HCT116 (cell line): Measurements from ENCODE around the gene ATP5F1D. TPM values are rescaled to one million over a fixed set of nuclear protein-coding genes. Genes with fewer than 3 reads are reported as not detected.

Experiments
- ATAC-seq: fragments of 200-7000 bp; cut with Tn5 transposase; 2 replicates; pipeline ENCODE4 v1.9.1; 2020; ENCODE audit warnings: mild to moderate bottlenecking, moderate library complexity
- BruUV-seq: library from RNA; stranded (reverse); fragments of 400-500 nt; replicated peaks from 2 replicates; lab custom pipeline; 2021; lab: Mats Ljungman, UMichigan
- CTCF ChIA-PET: fragments of 300-600 bp; sonication (Branson Sonifier 250); formaldehyde crosslinking; loops from one replicate; lab custom pipeline; 2021; ENCODE audit warnings: antibody characterized with exemption; lab: Charles Lee
- POLR2A ChIA-PET: fragments of 300-600, 350-600 bp; sonication (Branson Sonifier 250); formaldehyde crosslinking; loops from one replicate; lab custom pipeline; 2021; ENCODE audit warnings: antibody characterized with exemption; lab: Charles Lee
- RAD21 ChIA-PET, 2 experiments: fragments of 300-600 bp; sonication (Branson Sonifier 250); formaldehyde crosslinking; loops; one replicate each; lab custom pipeline; 2023; ENCODE audit warnings: low total read pairs in 2 of 2; ENCODE audit not compliant: uncharacterized antibody in 2 of 2, unreplicated experiment in 2 of 2, low non-redundant PET in 1 of 2; lab: Charles Lee
- DNase-seq: peaks from one replicate; pipeline ENCODE4 v3.0.0-alpha.2; 2010; ENCODE audit warnings: low read depth, low spot score
- H2AFZ ChIP-seq: fragments of 200-600 bp; shearing (Covaris generic), sonication (generic); 2 replicates; pipeline ENCODE4 v1.6.1; 2017; ENCODE audit warnings: low read depth, mixed run types, mixed read lengths, antibody characterized with exemption, low read length; ENCODE audit not compliant: poor library complexity, severe bottlenecking
- H3K27ac ChIP-seq: 2 replicates; pipeline ENCODE4 v1.5.1; 2012; ENCODE audit warnings: low read depth, low read length
- H3K27me3 ChIP-seq: fragments of 200-600 bp; sonication (generic); 2 replicates; pipeline ENCODE4 v1.6.1; 2016; ENCODE audit warnings: mixed run types, low read length, mixed read lengths; ENCODE audit not compliant: insufficient read depth
- H3K36me3 ChIP-seq, 2 experiments: fragments of 200-500 bp in 1 of 2; fragments of 200-600 bp in 1 of 2; sonication (Bioruptor generic) in 1 of 2; sonication (generic) in 1 of 2; 2 replicates each; pipeline versions ENCODE4 v1.5.1 to v1.6.1; 2014 to 2016; ENCODE audit warnings: low read length in 2 of 2, inconsistent platforms in 1 of 2, mixed read lengths in 1 of 2, mixed run types in 1 of 2; ENCODE audit not compliant: insufficient read depth in 2 of 2, control insufficient read depth in 1 of 2
- H3K4me1 ChIP-seq, 2 experiments: fragments of 200-600 bp in 1 of 2; sonication (generic) in 1 of 2; 2 replicates each; pipeline versions ENCODE4 v1.5.1 to v1.6.1; 2012 to 2017; ENCODE audit warnings: low read length in 2 of 2, inconsistent platforms in 1 of 2, mild to moderate bottlenecking in 1 of 2, mixed read lengths in 1 of 2, mixed run types in 1 of 2, moderate library complexity in 1 of 2; ENCODE audit not compliant: insufficient read depth in 2 of 2, control insufficient read depth in 1 of 2
- H3K4me2 ChIP-seq: fragments of 200-600 bp; sonication (generic); 2 replicates; pipeline ENCODE4 v1.6.1; 2017; ENCODE audit warnings: mixed run types, low read length, mixed read lengths
- H3K4me3 ChIP-seq, 2 experiments: fragments of 200-600 bp in 1 of 2; sonication (generic) in 1 of 2; replicated peaks in 1 of 2; 2 replicates each; pipeline ENCODE4 v1.5.1; 2011 to 2016; ENCODE audit warnings: low read length in 2 of 2, control low read depth in 1 of 2, low read depth in 1 of 2, mild to moderate bottlenecking in 1 of 2, mixed read lengths in 1 of 2, mixed run types in 1 of 2
- H3K79me2 ChIP-seq: fragments of 200-600 bp; sonication (generic); 2 replicates; pipeline ENCODE4 v1.6.1; 2017; ENCODE audit warnings: mild to moderate bottlenecking, mixed run types, low read length, moderate library complexity, mixed read lengths; ENCODE audit not compliant: insufficient read depth
- H3K9ac ChIP-seq: fragments of 200-600 bp; sonication (generic); 2 replicates; pipeline ENCODE4 v1.6.1; 2016; ENCODE audit warnings: low read length, mixed read lengths
- H3K9me2 ChIP-seq: fragments of 200-600 bp; sonication (generic), shearing (Covaris generic); 2 replicates; pipeline ENCODE4 v1.6.1; 2017; ENCODE audit warnings: mixed run types, mild to moderate bottlenecking, moderate library complexity; ENCODE audit not compliant: insufficient read depth
- H3K9me3 ChIP-seq, 2 experiments: fragments of 200-500 bp in 1 of 2; fragments of 200-600 bp in 1 of 2; sonication (Bioruptor generic) in 1 of 2; sonication (generic) in 1 of 2; 2 replicates each; pipeline ENCODE4 v1.6.1; 2014 to 2017; ENCODE audit warnings: low read length in 2 of 2, mixed read lengths in 2 of 2, inconsistent platforms in 1 of 2, low read depth in 1 of 2, mild to moderate bottlenecking in 1 of 2, mixed run types in 1 of 2, moderate library complexity in 1 of 2; ENCODE audit not compliant: control insufficient read depth in 1 of 2, insufficient read depth in 1 of 2
- H4K20me1 ChIP-seq: fragments of 200-600 bp; sonication (generic), shearing (Covaris generic); 2 replicates; pipeline ENCODE4 v1.6.1; 2017; ENCODE audit warnings: mixed run types, mild to moderate bottlenecking, moderate library complexity; ENCODE audit not compliant: insufficient read depth
- FOSL1 ChIP-seq: IDR thresholded peaks from 2 replicates; pipeline ENCODE4 v1.6.1; 2012; ENCODE audit warnings: low read depth
- REST ChIP-seq: IDR thresholded peaks from 2 replicates; pipeline ENCODE4 v1.6.1; 2012; ENCODE audit warnings: low read depth
- ZBTB33 ChIP-seq: IDR thresholded peaks from 2 replicates; pipeline ENCODE4 v1.6.1; 2011; ENCODE audit warnings: mild to moderate bottlenecking, low read length, moderate library complexity; ENCODE audit not compliant: insufficient replicate concordance; ENCODE audit errors: extremely low read depth
- ZFX ChIP-seq: fragments of 450-650 bp; IDR thresholded peaks from 2 replicates; pipeline ENCODE4 v1.6.1; 2017
- intact Hi-C: fragments of 100-400 bp; cut with micrococcal nuclease; formaldehyde crosslinking; loops from 2 replicates; pipeline ENCODE4 v1.10.0; 2022
- total RNA-seq: library from RNA; stranded (reverse); gene quantifications from one replicate; pipeline ENCODE4 v1.2.1, GENCODE V29; 2021; ENCODE audit not compliant: unreplicated experiment

ATP5F1D gene
- total RNA-seq, 1 experiment from 2014 or later, result 428 TPM

- peaks cover 39% of the 10 kb centered on the region for H3K79me2 ChIP-seq
- peak overlapping the region; percentile 98 for H3K9ac ChIP-seq
- DNase-seq (no peak), ATAC-seq (no peak)
- TF ChIP-seq ZFX (no peak), ZBTB33 (no peak), REST (no peak), FOSL1 (no peak)
- intact Hi-C loops, result no loop called here
- H2AFZ ChIP-seq, result no peak overlapping the region
- no peaks in the 10 kb centered on the region for H3K9me3 ChIP-seq
- H3K4me2 ChIP-seq, result peak overlapping the region; percentile 100
- no peaks in the 10 kb centered on the region for H4K20me1 ChIP-seq
- H3K4me1 ChIP-seq, result peaks cover 40 to 81% of the 10 kb centered on the region in 2 experiments
- ChIA-PET POLR2A (interaction anchor here (0.6 to 1.7 kb wide), 45 partner anchors 9 to 636 kb away, joined by 3 to 139 read pairs (median 5); partner anchors contain the start of genes ABCA7, ATP5F1D, CBARP and CNN2), CTCF (interaction anchor here (1.0 to 6.5 kb wide), 4 partner anchors 13 to 187 kb away, joined by 3 to 325 read pairs (median 3); no protein-coding TSS in a partner anchor), RAD21 (interaction anchor here (0.6 to 1.4 kb wide), 5 partner anchors 15 to 242 kb away, joined by 3 to 16 read pairs (median 4); partner anchors contain the start of gene CNN2 (in 1 of the 2))
- no peaks in the 10 kb centered on the region for H3K9me2 ChIP-seq
- H3K27me3 ChIP-seq, result no peaks in the 10 kb centered on the region
- BruUV-seq, result no TSS peak
- peaks cover 21 to 26% of the 10 kb centered on the region in 2 experiments; a peak in 3 of 4 replicates for H3K36me3 ChIP-seq
- H3K4me3 ChIP-seq, result peak overlapping the region; percentile 13 to 85; a peak in 2 of 4 replicates
- peak overlapping the region; percentile 49 for H3K27ac ChIP-seq
Observed at GRCh38 chr19:1268226-1269064, 26.9 kb downstream of the ATP5F1D start.
